Esophagus squamous epithelium (tissue), 4 donors: ENCODE results near the gene EIF5AL1.

Source experiments
- POLR2A ChIP-seq, 4 donors: fragments of 450-650 bp; IDR thresholded peaks; one replicate each; pipeline ENCODE4 v1.6.1; 2017; ENCODE audit warnings: antibody characterized with exemption in 4 of 4, mild to moderate bottlenecking in 4 of 4, moderate library complexity in 3 of 4
- TF ChIP-seq, protein P1 (sequence below), 6 experiments: fragments of 450-650 bp in 4 of 6; fragments of 200-600 bp in 2 of 6; sonication (generic) in 2 of 6; IDR thresholded peaks; one replicate each; pipeline ENCODE4 v1.5.1; 2016 to 2019; ENCODE audit warnings: antibody characterized with exemption in 6 of 6, mild to moderate bottlenecking in 4 of 6, moderate library complexity in 4 of 6

DNA sequence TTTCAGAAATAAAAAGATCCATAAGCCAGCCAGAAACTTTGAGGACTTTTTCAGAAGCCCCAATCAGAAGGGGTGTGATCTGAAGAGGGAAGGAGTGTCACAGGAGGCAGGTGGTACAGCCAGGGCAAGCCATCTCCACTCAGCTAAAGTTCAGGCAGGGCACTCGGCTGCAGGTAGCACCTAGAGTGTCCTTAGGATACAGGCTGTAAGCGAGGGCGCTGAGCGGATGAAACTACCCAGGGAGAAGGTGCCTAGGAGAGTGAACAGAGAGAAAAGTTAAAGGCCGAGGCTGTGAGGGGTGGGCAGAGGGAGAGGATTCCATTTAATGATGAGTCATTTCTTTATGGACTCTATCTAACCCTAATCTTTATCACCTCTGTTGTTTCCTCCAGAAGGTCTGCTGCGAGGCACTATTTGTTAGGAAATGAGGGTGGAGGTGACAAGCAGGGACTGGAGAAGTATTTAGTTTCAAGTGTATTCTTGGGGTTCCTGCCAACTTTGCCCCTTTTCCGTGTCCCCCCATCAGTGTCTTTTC, 37.1 kb upstream of the EIF5AL1 start:
- TF ChIP-seq, protein P1, sequence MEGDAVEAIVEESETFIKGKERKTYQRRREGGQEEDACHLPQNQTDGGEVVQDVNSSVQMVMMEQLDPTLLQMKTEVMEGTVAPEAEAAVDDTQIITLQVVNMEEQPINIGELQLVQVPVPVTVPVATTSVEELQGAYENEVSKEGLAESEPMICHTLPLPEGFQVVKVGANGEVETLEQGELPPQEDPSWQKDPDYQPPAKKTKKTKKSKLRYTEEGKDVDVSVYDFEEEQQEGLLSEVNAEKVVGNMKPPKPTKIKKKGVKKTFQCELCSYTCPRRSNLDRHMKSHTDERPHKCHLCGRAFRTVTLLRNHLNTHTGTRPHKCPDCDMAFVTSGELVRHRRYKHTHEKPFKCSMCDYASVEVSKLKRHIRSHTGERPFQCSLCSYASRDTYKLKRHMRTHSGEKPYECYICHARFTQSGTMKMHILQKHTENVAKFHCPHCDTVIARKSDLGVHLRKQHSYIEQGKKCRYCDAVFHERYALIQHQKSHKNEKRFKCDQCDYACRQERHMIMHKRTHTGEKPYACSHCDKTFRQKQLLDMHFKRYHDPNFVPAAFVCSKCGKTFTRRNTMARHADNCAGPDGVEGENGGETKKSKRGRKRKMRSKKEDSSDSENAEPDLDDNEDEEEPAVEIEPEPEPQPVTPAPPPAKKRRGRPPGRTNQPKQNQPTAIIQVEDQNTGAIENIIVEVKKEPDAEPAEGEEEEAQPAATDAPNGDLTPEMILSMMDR (IDR thresholded peaks at IDR 0.05) = no peak
- no peak for TF ChIP-seq POLR2A (IDR thresholded peaks at IDR 0.05)
